Mucosa of stomach (tissue), 1 donor: ENCODE measurements around the gene MAST1.
"Not testable (repeated sequence)": the region's sequence is repeated elsewhere in the genome, so short reads cannot be mapped to it uniquely, and the experiment has no call there.

ENCODE experiments used
- H3K27me3 ChIP-seq: one replicate; pipeline ENCODE4 v1.7.0; 2013; ENCODE audit warnings: mild to moderate bottlenecking, low read length; ENCODE audit not compliant: control insufficient read depth, insufficient read depth
- H3K36me3 ChIP-seq: one replicate; pipeline ENCODE4 v1.7.0; 2013; ENCODE audit warnings: low read length; ENCODE audit not compliant: control insufficient read depth, insufficient read depth
- H3K4me1 ChIP-seq: one replicate; pipeline ENCODE4 v1.7.0; 2013; ENCODE audit warnings: mild to moderate bottlenecking, low read length; ENCODE audit not compliant: control insufficient read depth, insufficient read depth
- H3K4me3 ChIP-seq: one replicate; pipeline ENCODE4 v1.7.0; 2013; ENCODE audit warnings: low read length
- H3K9ac ChIP-seq: one replicate; pipeline ENCODE4 v1.7.0; 2013; ENCODE audit warnings: mild to moderate bottlenecking, low read length, moderate library complexity
- H3K9me3 ChIP-seq: one replicate; pipeline ENCODE4 v1.7.0; 2013; ENCODE audit warnings: mild to moderate bottlenecking, low read length, moderate library complexity; ENCODE audit not compliant: control insufficient read depth
- donor health status: Pancreatic carcinoma.

Gene MAST1

GRCh38 chr19:12794196-12794941 is 43.9 kb upstream of the MAST1 start:
- Histone ChIP-seq H3K4me3 (no peak overlapping the region), H3K27me3 (no peaks in the 10 kb centered on the region), H3K36me3 (no peaks in the 10 kb centered on the region), H3K9ac (peak overlapping the region; percentile 98), H3K9me3 (no peaks in the 10 kb centered on the region), H3K4me1 (peaks cover 35% of the 10 kb centered on the region)

- H3K4me1 ChIP-seq = peaks cover 36% of the 10 kb centered on the region
- H3K9me3 ChIP-seq = no peaks in the 10 kb centered on the region
- H3K27me3 ChIP-seq = no peaks in the 10 kb centered on the region
- no peak overlapping the region for H3K9ac ChIP-seq
- no peak overlapping the region for H3K4me3 ChIP-seq
- no peaks in the 10 kb centered on the region for H3K36me3 ChIP-seq
These were observed 43.3 kb upstream of the MAST1 start for GRCh38 chr19:12794971-12795381.

- Histone ChIP-seq H3K9ac (peak overlapping the region; percentile 56), H3K9me3 (no peaks in the 10 kb centered on the region), H3K4me1 (peaks cover 39% of the 10 kb centered on the region), H3K36me3 (no peaks in the 10 kb centered on the region), H3K27me3 (no peaks in the 10 kb centered on the region), H3K4me3 (peak overlapping the region; percentile 49)
These were observed 41.9 kb upstream of the MAST1 start for GRCh38 chr19:12796146-12797071.

- Histone ChIP-seq H3K4me1 (peaks cover 43% of the 10 kb centered on the region), H3K4me3 (no peak overlapping the region), H3K36me3 (no peaks in the 10 kb centered on the region), H3K27me3 (no peaks in the 10 kb centered on the region), H3K9me3 (no peaks in the 10 kb centered on the region), H3K9ac (no peak overlapping the region)
These were observed 41.2 kb upstream of the MAST1 start for GRCh38 chr19:12797141-12797587.

GRCh38 chr19:12797607-12798006 is 40.7 kb upstream of the MAST1 start:
- H3K27me3 ChIP-seq, H3K36me3 ChIP-seq, H3K9me3 ChIP-seq, H3K9ac ChIP-seq, H3K4me3 ChIP-seq: not testable (repeated sequence)
- peaks cover 48% of the 10 kb centered on the region for H3K4me1 ChIP-seq

GRCh38 chr19:12799742-12800465 is 38.4 kb upstream of the MAST1 start:
- Histone ChIP-seq H3K9ac (peak overlapping the region; percentile 91), H3K4me3 (no peak overlapping the region), H3K4me1 (peaks cover 40% of the 10 kb centered on the region)

GRCh38 chr19:12800466-12800770 is 37.9 kb upstream of the MAST1 start:
- Histone ChIP-seq H3K9ac (peak overlapping the region; percentile 91), H3K9me3 (no peaks in the 10 kb centered on the region), H3K4me3 (peak overlapping the region; percentile 90)

More at GRCh38 chr19:12799742-12800465, 38.4 kb upstream of the MAST1 start:
- Histone ChIP-seq H3K9me3 (no peaks in the 10 kb centered on the region), H3K36me3 (no peaks in the 10 kb centered on the region), H3K27me3 (no peaks in the 10 kb centered on the region)

GRCh38 chr19:12800923-12801465 is 37.3 kb upstream of the MAST1 start:
- peak overlapping the region; percentile 90 for H3K4me3 ChIP-seq
- peaks cover 33% of the 10 kb centered on the region for H3K4me1 ChIP-seq
- H3K36me3 ChIP-seq = no peaks in the 10 kb centered on the region
- H3K9ac ChIP-seq = peak overlapping the region; percentile 91
- H3K27me3 ChIP-seq = no peaks in the 10 kb centered on the region
- H3K9me3 ChIP-seq = no peaks in the 10 kb centered on the region

More at GRCh38 chr19:12800466-12800770, 37.9 kb upstream of the MAST1 start:
- H3K27me3 ChIP-seq = no peaks in the 10 kb centered on the region
- H3K4me1 ChIP-seq = peaks cover 37% of the 10 kb centered on the region
- no peaks in the 10 kb centered on the region for H3K36me3 ChIP-seq

GRCh38 chr19:12801466-12802266 is 36.6 kb upstream of the MAST1 start, which contains the start of the genes PRDX2 and THSD8:
Gene PRDX2 (minus strand): TSS chr19:12801800. CDS start chr19:12801261, 539 bp downstream.
Gene THSD8 (plus strand): TSS chr19:12802069. CDS start chr19:12802072, 3 bp downstream.
- H3K36me3 ChIP-seq = no peaks in the 10 kb centered on the region
- peak within 1 kb of the TSS; percentile 90 for H3K4me3 ChIP-seq
- H3K9ac ChIP-seq = peak within 1 kb of the TSS; percentile 91
- H3K27me3 ChIP-seq = no peaks in the 10 kb centered on the region
- no peaks in the 10 kb centered on the region for H3K9me3 ChIP-seq
- H3K4me1 ChIP-seq = peaks cover 29% of the 10 kb centered on the region

- H3K9ac ChIP-seq = peak overlapping the region; percentile 91
These were observed 35.8 kb upstream of the MAST1 start for GRCh38 chr19:12802267-12803106.

More at GRCh38 chr19:12802267-12803106, 35.8 kb upstream of the MAST1 start:
- Histone ChIP-seq H3K9me3 (no peaks in the 10 kb centered on the region), H3K4me3 (no peak overlapping the region), H3K4me1 (peaks cover 34% of the 10 kb centered on the region), H3K27me3 (no peaks in the 10 kb centered on the region), H3K36me3 (no peaks in the 10 kb centered on the region)
